ENCODE data around the gene BMP4. TPM values are rescaled to one million over a fixed set of nuclear protein-coding genes. Genes with fewer than 3 reads are reported as not detected.

The BMP4 gene
- total and polyA plus RNA-seq, 2 of the 13 experiments (the other 11 are each of a cell fraction or from before 2014, with no cell fraction given), result 56.4 to 169 TPM

GRCh38 chr14:53979113-53979681, 22.6 kb upstream of the BMP4 start (continued):
- TF ChIP-seq RARA (CRISPR knock-in tag; IDR thresholded peaks at IDR 0.05), result peak; percentile 61
- TF ChIP-seq, protein P1, sequence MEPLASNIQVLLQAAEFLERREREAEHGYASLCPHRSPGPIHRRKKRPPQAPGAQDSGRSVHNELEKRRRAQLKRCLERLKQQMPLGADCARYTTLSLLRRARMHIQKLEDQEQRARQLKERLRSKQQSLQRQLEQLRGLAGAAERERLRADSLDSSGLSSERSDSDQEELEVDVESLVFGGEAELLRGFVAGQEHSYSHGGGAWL (CRISPR knock-in tag; IDR thresholded peaks at IDR 0.05), result no peak
- TF ChIP-seq U2AF1 (optimal IDR thresholded peaks at IDR 0.05; ENCODE audit: low read depth, low read length), result no peak
- TF ChIP-seq, protein P2, sequence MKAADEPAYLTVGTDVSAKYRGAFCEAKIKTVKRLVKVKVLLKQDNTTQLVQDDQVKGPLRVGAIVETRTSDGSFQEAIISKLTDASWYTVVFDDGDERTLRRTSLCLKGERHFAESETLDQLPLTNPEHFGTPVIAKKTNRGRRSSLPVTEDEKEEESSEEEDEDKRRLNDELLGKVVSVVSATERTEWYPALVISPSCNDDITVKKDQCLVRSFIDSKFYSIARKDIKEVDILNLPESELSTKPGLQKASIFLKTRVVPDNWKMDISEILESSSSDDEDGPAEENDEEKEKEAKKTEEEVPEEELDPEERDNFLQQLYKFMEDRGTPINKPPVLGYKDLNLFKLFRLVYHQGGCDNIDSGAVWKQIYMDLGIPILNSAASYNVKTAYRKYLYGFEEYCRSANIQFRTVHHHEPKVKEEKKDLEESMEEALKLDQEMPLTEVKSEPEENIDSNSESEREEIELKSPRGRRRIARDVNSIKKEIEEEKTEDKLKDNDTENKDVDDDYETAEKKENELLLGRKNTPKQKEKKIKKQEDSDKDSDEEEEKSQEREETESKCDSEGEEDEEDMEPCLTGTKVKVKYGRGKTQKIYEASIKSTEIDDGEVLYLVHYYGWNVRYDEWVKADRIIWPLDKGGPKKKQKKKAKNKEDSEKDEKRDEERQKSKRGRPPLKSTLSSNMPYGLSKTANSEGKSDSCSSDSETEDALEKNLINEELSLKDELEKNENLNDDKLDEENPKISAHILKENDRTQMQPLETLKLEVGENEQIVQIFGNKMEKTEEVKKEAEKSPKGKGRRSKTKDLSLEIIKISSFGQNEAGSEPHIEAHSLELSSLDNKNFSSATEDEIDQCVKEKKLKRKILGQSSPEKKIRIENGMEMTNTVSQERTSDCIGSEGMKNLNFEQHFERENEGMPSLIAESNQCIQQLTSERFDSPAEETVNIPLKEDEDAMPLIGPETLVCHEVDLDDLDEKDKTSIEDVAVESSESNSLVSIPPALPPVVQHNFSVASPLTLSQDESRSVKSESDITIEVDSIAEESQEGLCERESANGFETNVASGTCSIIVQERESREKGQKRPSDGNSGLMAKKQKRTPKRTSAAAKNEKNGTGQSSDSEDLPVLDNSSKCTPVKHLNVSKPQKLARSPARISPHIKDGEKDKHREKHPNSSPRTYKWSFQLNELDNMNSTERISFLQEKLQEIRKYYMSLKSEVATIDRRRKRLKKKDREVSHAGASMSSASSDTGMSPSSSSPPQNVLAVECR (CRISPR knock-in tag; IDR thresholded peaks at IDR 0.05; ENCODE audit: borderline replicate concordance), result no peak
- TF ChIP-seq NCOA2 (CRISPR knock-in tag; IDR thresholded peaks at IDR 0.05), result peak; percentile 35; the same call in 1 of the 2 replicates
- TF ChIP-seq ZNF691 (CRISPR knock-in tag; IDR thresholded peaks at IDR 0.05; ENCODE audit: borderline replicate concordance, low read depth), result no peak
- TF ChIP-seq MAFF (IDR thresholded peaks at IDR 0.05; ENCODE audit: low read depth, low read length), result 0 out of 2 replicates have a peak, but pooled peaks have one; percentile 3
- TF ChIP-seq PAWR (CRISPR knock-in tag; IDR thresholded peaks at IDR 0.05; ENCODE audit: borderline replicate concordance), result no peak
- no peak for TF ChIP-seq GLMP (CRISPR knock-in tag; IDR thresholded peaks at IDR 0.05; ENCODE audit: borderline replicate concordance)
- TF ChIP-seq, protein P3, sequence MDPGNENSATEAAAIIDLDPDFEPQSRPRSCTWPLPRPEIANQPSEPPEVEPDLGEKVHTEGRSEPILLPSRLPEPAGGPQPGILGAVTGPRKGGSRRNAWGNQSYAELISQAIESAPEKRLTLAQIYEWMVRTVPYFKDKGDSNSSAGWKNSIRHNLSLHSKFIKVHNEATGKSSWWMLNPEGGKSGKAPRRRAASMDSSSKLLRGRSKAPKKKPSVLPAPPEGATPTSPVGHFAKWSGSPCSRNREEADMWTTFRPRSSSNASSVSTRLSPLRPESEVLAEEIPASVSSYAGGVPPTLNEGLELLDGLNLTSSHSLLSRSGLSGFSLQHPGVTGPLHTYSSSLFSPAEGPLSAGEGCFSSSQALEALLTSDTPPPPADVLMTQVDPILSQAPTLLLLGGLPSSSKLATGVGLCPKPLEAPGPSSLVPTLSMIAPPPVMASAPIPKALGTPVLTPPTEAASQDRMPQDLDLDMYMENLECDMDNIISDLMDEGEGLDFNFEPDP (CRISPR knock-in tag; conservative IDR thresholded peaks at IDR 0.05), result no peak
- TF ChIP-seq CHD4 (IDR thresholded peaks at IDR 0.05; ENCODE audit: borderline replicate concordance, low read length), result 0 out of 2 replicates have a peak, but pooled peaks have one; percentile 82
- TF ChIP-seq MTA3 (CRISPR knock-in tag; IDR thresholded peaks at IDR 0.05), result no peak
- TF ChIP-seq KDM5A (IDR thresholded peaks at IDR 0.05; ENCODE audit: borderline replicate concordance, low read length), result peak; percentile 7; the same call in 1 of the 2 replicates
- TF ChIP-seq ZNF256 (CRISPR knock-in tag; conservative IDR thresholded peaks at IDR 0.05), result 0 out of 2 replicates have a peak, but pooled peaks have one; percentile 21
- TF ChIP-seq GMEB2 (CRISPR knock-in tag; IDR thresholded peaks at IDR 0.05; ENCODE audit: low read depth), result no peak
- TF ChIP-seq HOXD1 (CRISPR knock-in tag; IDR thresholded peaks at IDR 0.05), result 0 out of 2 replicates have a peak, but pooled peaks have one; percentile 31
- peak; percentile 30; the same call in 1 of the 2 replicates for TF ChIP-seq PHF21A (CRISPR knock-in tag; IDR thresholded peaks at IDR 0.05)
- TF ChIP-seq ARID2 (CRISPR knock-in tag; IDR thresholded peaks at IDR 0.05; ENCODE audit: borderline replicate concordance), result 0 out of 2 replicates have a peak, but pooled peaks have one; percentile 13

Data from HepG2 (cell line).